ENCODE measurements around the gene HTR1E.

The HTR1E gene

DNA sequence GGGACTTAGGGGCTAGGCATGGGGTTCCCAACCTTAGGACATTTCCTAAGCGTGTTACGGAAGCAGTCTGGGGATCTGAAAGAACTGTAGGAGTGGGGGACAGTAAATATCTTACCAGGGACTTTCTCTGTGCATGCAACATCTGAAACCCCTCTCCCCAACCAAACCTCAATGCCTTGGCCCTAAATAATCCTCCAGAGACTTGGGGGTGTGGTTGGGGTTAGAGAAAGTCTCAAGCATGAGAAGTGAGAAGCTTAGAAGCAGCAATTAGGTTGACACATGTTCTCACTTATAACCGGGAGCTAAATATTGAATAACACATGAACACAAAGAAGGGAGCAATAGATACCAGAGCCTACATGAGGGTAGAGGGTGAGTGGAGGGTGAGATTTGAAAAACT lies 74.7 kb downstream of the HTR1E start:
- TF ChIP-seq, protein P1, sequence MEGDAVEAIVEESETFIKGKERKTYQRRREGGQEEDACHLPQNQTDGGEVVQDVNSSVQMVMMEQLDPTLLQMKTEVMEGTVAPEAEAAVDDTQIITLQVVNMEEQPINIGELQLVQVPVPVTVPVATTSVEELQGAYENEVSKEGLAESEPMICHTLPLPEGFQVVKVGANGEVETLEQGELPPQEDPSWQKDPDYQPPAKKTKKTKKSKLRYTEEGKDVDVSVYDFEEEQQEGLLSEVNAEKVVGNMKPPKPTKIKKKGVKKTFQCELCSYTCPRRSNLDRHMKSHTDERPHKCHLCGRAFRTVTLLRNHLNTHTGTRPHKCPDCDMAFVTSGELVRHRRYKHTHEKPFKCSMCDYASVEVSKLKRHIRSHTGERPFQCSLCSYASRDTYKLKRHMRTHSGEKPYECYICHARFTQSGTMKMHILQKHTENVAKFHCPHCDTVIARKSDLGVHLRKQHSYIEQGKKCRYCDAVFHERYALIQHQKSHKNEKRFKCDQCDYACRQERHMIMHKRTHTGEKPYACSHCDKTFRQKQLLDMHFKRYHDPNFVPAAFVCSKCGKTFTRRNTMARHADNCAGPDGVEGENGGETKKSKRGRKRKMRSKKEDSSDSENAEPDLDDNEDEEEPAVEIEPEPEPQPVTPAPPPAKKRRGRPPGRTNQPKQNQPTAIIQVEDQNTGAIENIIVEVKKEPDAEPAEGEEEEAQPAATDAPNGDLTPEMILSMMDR (conservative IDR thresholded peaks at IDR 0.05) = no peak
- TF ChIP-seq ZFX (IDR thresholded peaks at IDR 0.05) = no peak
- H3K27ac ChIP-seq = no peak overlapping the region

DNA sequence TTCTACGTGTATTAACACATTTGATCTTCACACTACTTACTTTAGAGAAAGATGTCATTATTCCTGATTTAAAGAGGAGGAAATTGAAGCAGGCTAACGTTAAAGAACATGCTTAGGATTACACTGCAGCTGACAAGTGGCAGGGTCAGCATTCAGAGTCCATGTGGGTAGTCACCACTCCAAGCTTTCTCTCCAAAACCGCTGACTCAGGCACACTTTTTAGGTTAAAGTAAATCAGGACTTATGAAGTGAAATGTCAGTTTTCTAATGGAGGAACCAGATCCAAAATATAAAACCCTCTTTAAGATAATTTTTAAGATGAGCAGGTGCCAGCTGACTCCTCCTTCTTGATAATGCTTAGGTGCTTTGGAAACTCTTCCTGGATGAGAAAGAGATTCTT lies 75.4 kb downstream of the HTR1E start:
- no peak overlapping the region for H3K27ac ChIP-seq
- TF ChIP-seq, protein P1 (conservative IDR thresholded peaks at IDR 0.05) = no peak
- no peak for TF ChIP-seq ZFX (IDR thresholded peaks at IDR 0.05)

DNA sequence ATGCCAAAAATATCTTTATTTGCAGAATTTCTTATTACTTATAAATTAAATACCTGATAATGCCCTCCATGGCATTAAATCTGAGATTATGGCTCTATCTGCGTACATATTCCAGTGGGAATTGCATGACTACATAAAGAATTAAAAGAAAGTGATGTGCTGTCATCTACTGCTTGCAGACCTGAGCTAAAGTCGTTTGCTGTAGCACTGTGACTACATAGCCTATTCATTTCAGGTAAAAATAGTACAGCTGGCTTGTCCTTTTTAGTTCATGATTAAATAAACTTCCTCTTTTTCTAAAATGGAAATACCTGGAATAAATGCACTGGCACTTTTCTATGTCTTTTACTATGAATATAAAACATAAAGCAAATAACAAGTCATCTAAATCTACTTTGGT lies 79.4 kb downstream of the HTR1E start:
- no peak for TF ChIP-seq ZFX (IDR thresholded peaks at IDR 0.05)
- TF ChIP-seq, protein P1 (conservative IDR thresholded peaks at IDR 0.05) = no peak
- no peak overlapping the region for H3K27ac ChIP-seq

DNA sequence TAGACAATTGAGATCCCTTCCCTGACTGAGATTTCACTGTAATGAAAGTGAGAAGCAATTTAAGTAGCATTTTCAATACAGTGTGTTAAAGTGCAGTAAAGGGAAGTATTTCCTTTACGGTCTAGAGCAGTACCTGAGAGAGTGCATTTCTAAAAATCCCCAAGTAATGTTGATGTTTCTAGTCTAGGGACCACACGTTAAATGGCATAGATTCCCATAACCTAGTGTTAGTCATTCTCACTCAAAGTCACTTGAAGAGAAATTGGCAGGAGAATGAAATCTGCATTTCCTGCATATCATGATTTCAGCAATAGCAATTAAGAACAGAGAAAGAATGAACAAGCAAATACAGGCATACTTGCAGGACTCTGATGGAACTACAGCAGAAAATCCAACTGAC lies 89.7 kb downstream of the HTR1E start:
- no peak for TF ChIP-seq ZFX (IDR thresholded peaks at IDR 0.05)
- TF ChIP-seq, protein P1 (conservative IDR thresholded peaks at IDR 0.05) = no peak
- H3K27ac ChIP-seq = no peak overlapping the region

DNA sequence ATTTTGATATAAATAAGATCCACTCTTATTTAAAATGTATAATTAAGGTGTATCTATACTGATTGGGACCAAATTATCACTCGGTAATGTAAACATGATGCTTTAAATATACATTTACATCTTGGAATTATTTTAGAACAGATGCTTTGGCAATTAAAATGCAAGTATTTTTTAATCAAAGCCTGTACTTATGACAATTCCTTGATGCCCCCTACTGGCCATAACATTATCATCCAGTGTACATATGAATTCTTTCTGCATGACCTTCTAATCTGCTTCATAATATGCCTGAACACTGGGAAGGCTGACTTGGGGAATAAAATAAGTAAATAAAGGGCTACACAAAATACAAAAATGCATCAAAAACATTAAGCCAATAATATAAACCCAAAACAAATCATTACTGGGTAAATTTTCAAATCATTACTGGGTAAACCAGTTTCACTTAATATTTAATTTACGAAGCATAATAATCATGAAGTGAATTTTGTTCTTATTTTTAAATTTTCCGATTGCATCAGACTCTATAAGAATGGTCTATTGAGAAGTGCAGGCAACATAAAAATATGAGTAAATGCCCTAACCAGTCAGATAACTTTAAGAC lies 92.5 kb downstream of the HTR1E start:
- no peak for TF ChIP-seq ZFX (IDR thresholded peaks at IDR 0.05)
- TF ChIP-seq, protein P1 (conservative IDR thresholded peaks at IDR 0.05) = peak; percentile 45
- no peak overlapping the region for H3K27ac ChIP-seq

DNA sequence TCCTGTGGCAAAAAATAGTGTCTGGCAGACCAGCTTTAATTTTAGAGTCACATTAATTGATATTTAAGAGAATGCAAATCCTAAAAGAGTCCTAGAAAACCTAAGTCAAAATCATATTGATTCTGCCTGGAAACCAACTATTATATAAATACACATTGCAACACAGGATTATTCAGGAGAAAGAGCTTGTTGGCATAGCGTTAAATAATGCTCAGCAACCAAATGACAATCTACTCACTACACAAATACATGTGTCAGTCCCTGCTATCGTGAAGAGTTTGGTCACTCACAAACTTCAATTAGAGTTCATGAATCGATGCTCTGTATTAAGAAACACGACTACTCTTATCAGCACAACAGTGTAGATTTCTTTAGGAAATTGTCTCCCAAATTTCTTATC lies 103.4 kb downstream of the HTR1E start:
- no peak for TF ChIP-seq ZFX (IDR thresholded peaks at IDR 0.05)
- TF ChIP-seq, protein P1 (conservative IDR thresholded peaks at IDR 0.05) = no peak
- H3K27ac ChIP-seq = no peak overlapping the region

DNA sequence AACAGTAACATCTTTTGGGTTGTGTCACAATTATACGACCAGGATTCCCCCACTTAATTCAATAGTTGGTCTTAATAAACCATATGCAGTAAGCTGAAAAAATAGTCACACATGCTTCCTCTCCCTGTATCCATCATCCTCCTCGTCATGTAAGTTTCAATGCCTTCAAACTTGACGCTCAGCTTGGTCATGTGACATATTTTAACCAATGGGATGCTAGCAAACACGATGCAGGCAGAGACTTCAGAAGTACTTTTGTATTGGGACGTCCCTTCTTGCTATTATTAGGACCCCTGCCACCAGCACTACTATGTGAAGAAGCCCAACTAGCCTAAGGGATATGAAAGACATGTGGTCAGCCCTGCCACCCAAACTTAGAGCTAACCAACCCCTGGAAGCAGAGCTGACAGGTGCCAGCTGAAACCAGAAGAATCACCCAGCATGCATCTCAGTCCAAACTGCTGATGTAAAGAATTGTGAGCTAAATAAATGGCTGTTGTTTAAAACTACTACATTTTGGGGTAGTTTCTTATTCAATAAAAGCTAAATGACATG lies 108.3 kb downstream of the HTR1E start:
- H3K27ac ChIP-seq = no peak overlapping the region
- no peak for TF ChIP-seq ZFX (IDR thresholded peaks at IDR 0.05)
- TF ChIP-seq, protein P1 (conservative IDR thresholded peaks at IDR 0.05) = no peak
